ENCODE measurements around the gene NUDT15. TPM values are rescaled to one million over a fixed set of nuclear protein-coding genes. Genes with fewer than 3 reads are reported as not detected.

The NUDT15 gene
- total and polyA plus RNA-seq, 8 donors: 0.89 to 22.5 (median 16.9) TPM; not detected in 1

- WGBS, 5 donors: 96 to 100% (median 97%) methylated on average over 1 of the region's 1 CpG
- peaks cover 0 to 4% (median 1%) of the 10 kb centered on the region in 4 donors for H3K36me3 ChIP-seq
- TF ChIP-seq CTCF (IDR thresholded peaks at IDR 0.05) (no peak), EP300 (IDR thresholded peaks at IDR 0.05) (no peak), POLR2A (IDR thresholded peaks at IDR 0.05) (no peak), POLR2AphosphoS5 (IDR thresholded peaks at IDR 0.05) (no peak)
- no peaks in the 10 kb centered on the region for H3K9me3 ChIP-seq
- DNase-seq: no peak
- intact Hi-C loops (cut with DNase I; ENCODE audit: low total_unique reads): no loop called here
- no peak overlapping the region for H3K27ac ChIP-seq
- H3K4me1 ChIP-seq: peaks cover 0 to 9% (median 0%) of the 10 kb centered on the region in 4 donors
- H3K27me3 ChIP-seq: no peaks in the 10 kb centered on the region
- no peak overlapping the region for H3K4me3 ChIP-seq
Observed at GRCh38 chr13:48012668-48013067, 24.9 kb upstream of the NUDT15 start.

- peaks cover 0 to 4% (median 1%) of the 10 kb centered on the region in 4 donors for H3K36me3 ChIP-seq
- H3K9me3 ChIP-seq: no peaks in the 10 kb centered on the region
- no peak overlapping the region for H3K4me3 ChIP-seq
- intact Hi-C loops (cut with DNase I; ENCODE audit: low total_unique reads): no loop called here
- no peak for DNase-seq
- WGBS, 5 donors: 51 to 69% (median 53%) methylated on average over 2 of the region's 2 CpGs
- no peaks in the 10 kb centered on the region for H3K27me3 ChIP-seq
- peaks cover 0 to 7% (median 0%) of the 10 kb centered on the region in 4 donors for H3K4me1 ChIP-seq
- no peak overlapping the region for H3K27ac ChIP-seq
- TF ChIP-seq POLR2A (IDR thresholded peaks at IDR 0.05) (no peak), EP300 (IDR thresholded peaks at IDR 0.05) (no peak), POLR2AphosphoS5 (IDR thresholded peaks at IDR 0.05) (no peak), CTCF (IDR thresholded peaks at IDR 0.05) (no peak)
Observed at GRCh38 chr13:48014359-48014758, 23.2 kb upstream of the NUDT15 start.

- Histone ChIP-seq H3K4me3 (no peak overlapping the region), H3K4me1 (no peaks in the 10 kb centered on the region), H3K9me3 (no peaks in the 10 kb centered on the region), H3K27ac (no peak overlapping the region), H3K27me3 (no peaks in the 10 kb centered on the region), H3K36me3 (no peaks in the 10 kb centered on the region)
- 62 to 84% (median 67%) methylated on average over 2 of the region's 2 CpGs for whole genome bisulfite sequencing, 5 donors
- DNase-seq: no peak
- intact Hi-C loops (cut with DNase I; ENCODE audit: low total_unique reads): no loop called here
- TF ChIP-seq CTCF (IDR thresholded peaks at IDR 0.05) (no peak), POLR2A (IDR thresholded peaks at IDR 0.05) (no peak), POLR2AphosphoS5 (IDR thresholded peaks at IDR 0.05) (no peak), EP300 (IDR thresholded peaks at IDR 0.05) (no peak)
Observed at GRCh38 chr13:48018637-48019036, 18.9 kb upstream of the NUDT15 start.

GRCh38 chr13:48019796-48020195 lies 17.7 kb upstream of the NUDT15 start:
- WGBS, 5 donors: 0 to 100% (median 94%) methylated on average over 1 of the region's 1 CpG
- Histone ChIP-seq H3K36me3 (no peaks in the 10 kb centered on the region), H3K4me1 (no peaks in the 10 kb centered on the region), H3K9me3 (no peaks in the 10 kb centered on the region), H3K4me3 (no peak overlapping the region), H3K27me3 (no peaks in the 10 kb centered on the region), H3K27ac (no peak overlapping the region)
- TF ChIP-seq POLR2A (IDR thresholded peaks at IDR 0.05) (no peak), POLR2AphosphoS5 (IDR thresholded peaks at IDR 0.05) (no peak), CTCF (IDR thresholded peaks at IDR 0.05) (no peak), EP300 (IDR thresholded peaks at IDR 0.05) (no peak)
- intact Hi-C loops (cut with DNase I; ENCODE audit: low total_unique reads): no loop called here
- no peak for DNase-seq

Measured in stomach (tissue), 9 donors.